Liver (tissue), 9 donors: ENCODE data around the gene INHBB. TPM values are rescaled to one million over a fixed set of nuclear protein-coding genes. Genes with fewer than 3 reads are reported as not detected.

Experiments used
- DNase-seq: peaks from one replicate; pipeline ENCODE4 v3.0.0-alpha.2; 2017; ENCODE audit warnings: low spot score
- H3K27ac ChIP-seq, 2 donors: one replicate each; pipeline ENCODE4 v1.7.0; 2013; ENCODE audit warnings: inconsistent platforms in 2 of 2, low read length in 2 of 2, control low read depth in 1 of 2, low read depth in 1 of 2, mild to moderate bottlenecking in 1 of 2
- H3K27me3 ChIP-seq, 4 donors: one replicate each; pipeline versions ENCODE4 v1.6.1 to v1.7.0; 2013; ENCODE audit warnings: low read length in 3 of 4, inconsistent platforms in 1 of 4, mild to moderate bottlenecking in 1 of 4, moderate library complexity in 1 of 4; ENCODE audit not compliant: control insufficient read depth in 4 of 4, insufficient read depth in 4 of 4
- H3K36me3 ChIP-seq, 4 donors: one replicate each; pipeline versions ENCODE4 v1.6.1 to v1.7.0; 2013; ENCODE audit warnings: low read length in 3 of 4, mild to moderate bottlenecking in 3 of 4, low read depth in 1 of 4, moderate library complexity in 1 of 4; ENCODE audit not compliant: control insufficient read depth in 4 of 4, insufficient read depth in 3 of 4
- H3K4me1 ChIP-seq, 4 donors: one replicate each; pipeline versions ENCODE4 v1.6.1 to v1.7.0; 2013; ENCODE audit warnings: low read length in 3 of 4, mild to moderate bottlenecking in 3 of 4, moderate library complexity in 1 of 4; ENCODE audit not compliant: control insufficient read depth in 4 of 4, insufficient read depth in 4 of 4
- H3K4me3 ChIP-seq, 3 donors: one replicate each; pipeline versions ENCODE4 v1.6.1 to v1.7.0; 2013; ENCODE audit warnings: low read length in 3 of 3, control low read depth in 1 of 3, low read depth in 1 of 3, mild to moderate bottlenecking in 1 of 3
- H3K9ac ChIP-seq, 2 donors: one replicate each; pipeline ENCODE4 v1.7.0; 2013; ENCODE audit warnings: low read length in 2 of 2, mild to moderate bottlenecking in 2 of 2, moderate library complexity in 2 of 2, control low read depth in 1 of 2, low read depth in 1 of 2
- H3K9me3 ChIP-seq, 4 donors: one replicate each; pipeline versions ENCODE4 v1.6.1 to v1.7.0; 2013; ENCODE audit warnings: low read length in 3 of 4; ENCODE audit not compliant: control insufficient read depth in 4 of 4
- ATF3 ChIP-seq: IDR thresholded peaks from 2 replicates; pipeline ENCODE4 v1.6.1; 2016; ENCODE audit warnings: antibody characterized with exemption
- CTCF ChIP-seq: fragments of 150-350 bp; IDR thresholded peaks from 2 replicates; pipeline ENCODE4 v1.5.1; 2017; ENCODE audit warnings: improper control_type of control experiment, low read depth, low read length; ENCODE audit not compliant: missing input control
- EGR1 ChIP-seq, 2 donors: IDR thresholded peaks; 2 replicates each; pipeline ENCODE4 v1.6.1; 2016 to 2018; ENCODE audit warnings: antibody characterized with exemption in 2 of 2, low read depth in 2 of 2
- FOXA1 ChIP-seq: IDR thresholded peaks from 2 replicates; pipeline ENCODE4 v1.6.1; 2016; ENCODE audit warnings: antibody characterized with exemption
- FOXA2 ChIP-seq: IDR thresholded peaks from 2 replicates; pipeline ENCODE4 v1.6.1; 2016; ENCODE audit warnings: antibody characterized with exemption
- GABPA ChIP-seq, 2 donors: IDR thresholded peaks in 1 of 2; conservative IDR thresholded peaks in 1 of 2; 2 replicates each; pipeline ENCODE4 v1.6.1; 2016; ENCODE audit warnings: antibody characterized with exemption in 2 of 2, mild to moderate bottlenecking in 1 of 2, moderate library complexity in 1 of 2
- HNF4A ChIP-seq, 2 donors: conservative IDR thresholded peaks; 2 replicates each; pipeline ENCODE4 v1.6.1; 2016; ENCODE audit warnings: antibody characterized with exemption in 2 of 2, mild to moderate bottlenecking in 2 of 2
- HNF4G ChIP-seq: IDR thresholded peaks from 2 replicates; pipeline ENCODE4 v1.6.1; 2016; ENCODE audit warnings: antibody characterized with exemption
- JUND ChIP-seq, 2 donors: IDR thresholded peaks; 2 replicates each; pipeline ENCODE4 v1.6.1; 2016; ENCODE audit warnings: antibody characterized with exemption in 2 of 2
- MAX ChIP-seq: IDR thresholded peaks from 2 replicates; pipeline ENCODE4 v1.6.1; 2016; ENCODE audit warnings: antibody characterized with exemption
- NR2F2 ChIP-seq: IDR thresholded peaks from 2 replicates; pipeline ENCODE4 v1.6.1; 2016; ENCODE audit warnings: antibody characterized with exemption
- RAD21 ChIP-seq, 2 donors: IDR thresholded peaks; 2 replicates each; pipeline ENCODE4 v1.6.1; 2016; ENCODE audit warnings: antibody characterized with exemption in 2 of 2, mild to moderate bottlenecking in 2 of 2
- REST ChIP-seq: IDR thresholded peaks from 2 replicates; pipeline ENCODE4 v1.6.1; 2016; ENCODE audit warnings: antibody characterized with exemption, mild to moderate bottlenecking
- SP1 ChIP-seq: IDR thresholded peaks from 2 replicates; pipeline ENCODE4 v1.6.1; 2018; ENCODE audit warnings: antibody characterized with exemption, mild to moderate bottlenecking
- TAF1 ChIP-seq: conservative IDR thresholded peaks from 2 replicates; pipeline ENCODE4 v1.6.1; 2016; ENCODE audit warnings: antibody characterized with exemption, mild to moderate bottlenecking
- YY1 ChIP-seq: IDR thresholded peaks from 2 replicates; pipeline ENCODE4 v1.6.1; 2016; ENCODE audit warnings: antibody characterized with exemption, mild to moderate bottlenecking
- ZBTB33 ChIP-seq: IDR thresholded peaks from 2 replicates; pipeline ENCODE4 v1.6.1; 2016; ENCODE audit warnings: antibody characterized with exemption
- WGBS: extraction: QIAGEN DNeasy Blood & Tissue Kit; methylation state at CpG from one replicate; pipeline ENCODE4 v1.1.7; 2013; 5-methylcytosine and 5-hydroxymethylcytosine counted together
- polyA plus RNA-seq, 2 donors: library from polyadenylated mRNA; stranded (reverse) in 1 of 2; unstranded in 1 of 2; fragments of 200-250 nt in 1 of 2; fragments of >200 nt in 1 of 2; fragmentation: Nextera tagmentation in 1 of 2; extraction: Ambion mirVana in 1 of 2; gene quantifications; one replicate each; pipeline versions ENCODE4 v1.2.1 to v1.2.3, GENCODE V29; 2013 to 2015
- total RNA-seq, 2 donors: library from RNA; depleted of rRNA; stranded (reverse); fragments of >200 nt; gene quantifications; one replicate each; pipeline ENCODE4 v1.2.3, GENCODE V29; 2014
- donor health status: healthy.
- donor health status: healthy.
- donor health status: healthy.
- donor health status: healthy.
- donor health status: healthy.

Gene INHBB
- total and polyA plus RNA-seq, 4 donors, result 0.36 to 7.4 (median 2.1) TPM

GRCh38 chr2:120355780-120356266 is 9.9 kb downstream of the INHBB start (continued):
- TF ChIP-seq ZBTB33, result no peak
- TF ChIP-seq FOXA1, result no peak
- no peak for TF ChIP-seq FOXA2
- no peak for TF ChIP-seq HNF4G
- no peak for TF ChIP-seq ATF3
- TF ChIP-seq MAX, result no peak

- no peak overlapping the region for H3K4me3 ChIP-seq
- no peaks in the 10 kb centered on the region for H3K27me3 ChIP-seq
- no peak overlapping the region for H3K9ac ChIP-seq
- WGBS, result 86% methylated on average over 6 of the region's 6 CpGs
- no peaks in the 10 kb centered on the region for H3K36me3 ChIP-seq
- TF ChIP-seq HNF4A (conservative IDR thresholded peaks at IDR 0.05) (no peak), REST (no peak), TAF1 (no peak), GABPA (IDR thresholded peaks at IDR 0.05 in 1 of 2, conservative IDR thresholded peaks at IDR 0.05 in 1 of 2) (no peak), NR2F2 (no peak), ZBTB33 (no peak)
- no peaks in the 10 kb centered on the region for H3K4me1 ChIP-seq
- no peak for DNase-seq
- H3K9me3 ChIP-seq, result no peaks in the 10 kb centered on the region
- no peak overlapping the region for H3K27ac ChIP-seq
These were observed 11.8 kb downstream of the INHBB start for GRCh38 chr2:120357768-120358167.

GRCh38 chr2:120358734-120359465 is 13.0 kb downstream of the INHBB start:
- Histone ChIP-seq H3K36me3 (no peaks in the 10 kb centered on the region), H3K4me1 (no peaks in the 10 kb centered on the region), H3K9me3 (no peaks in the 10 kb centered on the region), H3K27ac (no peak overlapping the region), H3K27me3 (no peaks in the 10 kb centered on the region), H3K4me3 (no peak overlapping the region), H3K9ac (no peak overlapping the region)
- 89% methylated on average over 28 of the region's 28 CpGs for WGBS
- TF ChIP-seq REST (no peak), YY1 (no peak), CTCF (no peak), NR2F2 (no peak), SP1 (no peak), JUND (IDR thresholded peaks at IDR 0.05) (no peak), RAD21 (IDR thresholded peaks at IDR 0.05) (no peak), EGR1 (IDR thresholded peaks at IDR 0.05; ENCODE audit: low read depth in 2 of 2) (no peak)
- no peak for DNase-seq
